DND-41 (cell line): ENCODE measurements around the gene WDR7.

ENCODE experiments used
- ATAC-seq: fragments of 200-7000 bp; cut with Tn5 transposase; 3 replicates; pipeline ENCODE4 v1.9.1; 2021; ENCODE audit warnings: low read depth; ENCODE audit not compliant: insufficient read depth
- DNase-seq: peaks from one replicate; pipeline ENCODE4 v3.0.0-alpha.2; 2020
- H2AFZ ChIP-seq: 2 replicates; pipeline ENCODE4 v1.6.0; 2012; ENCODE audit warnings: low read depth, low read length
- H3K27ac ChIP-seq: 2 replicates; pipeline ENCODE4 v1.5.1; 2012; ENCODE audit warnings: low read length, inconsistent platforms
- H3K27me3 ChIP-seq: fragments of 200-600 bp; sonication (generic); 2 replicates; pipeline ENCODE4 v1.6.0; 2012; ENCODE audit warnings: low read length, mild to moderate bottlenecking, inconsistent platforms; ENCODE audit not compliant: insufficient read depth, poor library complexity
- H3K36me3 ChIP-seq: 2 replicates; pipeline ENCODE4 v1.5.1; 2012; ENCODE audit warnings: low read length, inconsistent platforms; ENCODE audit not compliant: insufficient read depth
- H3K4me1 ChIP-seq: 2 replicates; pipeline ENCODE4 v1.5.1; 2012; ENCODE audit warnings: mild to moderate bottlenecking, low read length; ENCODE audit not compliant: insufficient read depth
- H3K4me2 ChIP-seq: 2 replicates; pipeline ENCODE4 v1.6.0; 2012; ENCODE audit warnings: mild to moderate bottlenecking, moderate library complexity, low read length, inconsistent platforms; ENCODE audit not compliant: insufficient read depth
- H3K4me3 ChIP-seq, 2 experiments: fragments of 200-600 bp in 1 of 2; shearing (Covaris generic) in 1 of 2; 2 replicates each; pipeline ENCODE4 v1.5.1; 2012 to 2016; ENCODE audit warnings: inconsistent platforms in 2 of 2, low read length in 2 of 2, mild to moderate bottlenecking in 2 of 2, low read depth in 1 of 2, moderate library complexity in 1 of 2
- H3K79me2 ChIP-seq: 2 replicates; pipeline ENCODE4 v1.6.0; 2012; ENCODE audit warnings: low read length, inconsistent platforms; ENCODE audit not compliant: insufficient read depth
- H3K9ac ChIP-seq: 2 replicates; pipeline ENCODE4 v1.6.0; 2012; ENCODE audit warnings: low read depth, mild to moderate bottlenecking, inconsistent platforms, low read length, moderate library complexity
- H3K9me3 ChIP-seq: 2 replicates; pipeline ENCODE4 v1.5.1; 2012; ENCODE audit warnings: low read length, moderate library complexity, mild to moderate bottlenecking, inconsistent platforms; ENCODE audit not compliant: insufficient read depth, severe bottlenecking
- H4K20me1 ChIP-seq: 2 replicates; pipeline ENCODE4 v1.6.0; 2012; ENCODE audit warnings: low read length; ENCODE audit not compliant: insufficient read depth
- CTCF ChIP-seq: IDR thresholded peaks from 2 replicates; pipeline ENCODE4 v1.5.1; 2012; ENCODE audit warnings: borderline replicate concordance, low read length, moderate library complexity, mild to moderate bottlenecking; ENCODE audit not compliant: poor library complexity, severe bottlenecking; ENCODE audit errors: extremely low read depth
- EZH2 ChIP-seq: IDR thresholded peaks from 3 replicates; pipeline ENCODE4 v1.6.1; 2012; ENCODE audit warnings: borderline replicate concordance, low read depth, mild to moderate bottlenecking, moderate library complexity, low read length, inconsistent platforms; ENCODE audit not compliant: severe bottlenecking

The WDR7 gene

GRCh38 chr18:56672391-56672790 is 21.2 kb downstream of the WDR7 start:
- TF ChIP-seq EZH2 (no peak), CTCF (no peak)
- Histone ChIP-seq H3K27me3 (no peaks in the 10 kb centered on the region), H3K9me3 (no peaks in the 10 kb centered on the region), H2AFZ (no peak overlapping the region), H3K36me3 (peaks cover 9% of the 10 kb centered on the region; the same call in 1 of the 2 replicates), H3K4me2 (no peak overlapping the region), H3K4me3 (no peak overlapping the region), H3K79me2 (peaks cover 40% of the 10 kb centered on the region; the same call in 1 of the 2 replicates), H4K20me1 (peaks cover under 1% of the 10 kb centered on the region; the same call in 1 of the 2 replicates), H3K4me1 (no peaks in the 10 kb centered on the region), H3K27ac (no peak overlapping the region), H3K9ac (no peak overlapping the region)
- ATAC-seq (no peak), DNase-seq (no peak)

GRCh38 chr18:56672981-56673380 is 21.8 kb downstream of the WDR7 start:
- no peaks in the 10 kb centered on the region for H3K27me3 ChIP-seq
- H3K4me3 ChIP-seq: no peak overlapping the region
- H3K79me2 ChIP-seq: peaks cover 35% of the 10 kb centered on the region; the same call in 1 of the 2 replicates
- H3K4me2 ChIP-seq: no peak overlapping the region
- H3K9ac ChIP-seq: no peak overlapping the region
- no peaks in the 10 kb centered on the region for H3K9me3 ChIP-seq
- no peaks in the 10 kb centered on the region for H3K4me1 ChIP-seq
- TF ChIP-seq EZH2: no peak
- H2AFZ ChIP-seq: no peak overlapping the region
- H3K27ac ChIP-seq: no peak overlapping the region
- ATAC-seq (no peak), DNase-seq (no peak)
- H4K20me1 ChIP-seq: no peaks in the 10 kb centered on the region; the same call in 1 of the 2 replicates
- peaks cover 9% of the 10 kb centered on the region; the same call in 1 of the 2 replicates for H3K36me3 ChIP-seq

- no peak for ATAC-seq
Measured at GRCh38 chr18:56676639-56677038, 25.5 kb downstream of the WDR7 start.

More at GRCh38 chr18:56676639-56677038, 25.5 kb downstream of the WDR7 start:
- Histone ChIP-seq H3K9ac (no peak overlapping the region), H2AFZ (no peak overlapping the region), H3K27ac (no peak overlapping the region), H3K4me1 (no peaks in the 10 kb centered on the region), H3K36me3 (peaks cover 11% of the 10 kb centered on the region; the same call in 1 of the 2 replicates), H3K9me3 (no peaks in the 10 kb centered on the region), H3K4me2 (no peak overlapping the region), H3K79me2 (peaks cover 13% of the 10 kb centered on the region; the same call in 1 of the 2 replicates), H3K4me3 (no peak overlapping the region), H4K20me1 (no peaks in the 10 kb centered on the region; the same call in 1 of the 2 replicates), H3K27me3 (no peaks in the 10 kb centered on the region)
- DNase-seq: no peak
- TF ChIP-seq EZH2 (no peak), CTCF (no peak)
